Stromal cell of bone marrow (primary cell): Measurements from ENCODE around the gene AEN.

Experiments used
- DNase-seq: peaks from one replicate; pipeline ENCODE4 v3.0.0-alpha.2; 2012; ENCODE audit warnings: low read depth

AEN gene, protein sequence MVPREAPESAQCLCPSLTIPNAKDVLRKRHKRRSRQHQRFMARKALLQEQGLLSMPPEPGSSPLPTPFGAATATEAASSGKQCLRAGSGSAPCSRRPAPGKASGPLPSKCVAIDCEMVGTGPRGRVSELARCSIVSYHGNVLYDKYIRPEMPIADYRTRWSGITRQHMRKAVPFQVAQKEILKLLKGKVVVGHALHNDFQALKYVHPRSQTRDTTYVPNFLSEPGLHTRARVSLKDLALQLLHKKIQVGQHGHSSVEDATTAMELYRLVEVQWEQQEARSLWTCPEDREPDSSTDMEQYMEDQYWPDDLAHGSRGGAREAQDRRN

DNA sequence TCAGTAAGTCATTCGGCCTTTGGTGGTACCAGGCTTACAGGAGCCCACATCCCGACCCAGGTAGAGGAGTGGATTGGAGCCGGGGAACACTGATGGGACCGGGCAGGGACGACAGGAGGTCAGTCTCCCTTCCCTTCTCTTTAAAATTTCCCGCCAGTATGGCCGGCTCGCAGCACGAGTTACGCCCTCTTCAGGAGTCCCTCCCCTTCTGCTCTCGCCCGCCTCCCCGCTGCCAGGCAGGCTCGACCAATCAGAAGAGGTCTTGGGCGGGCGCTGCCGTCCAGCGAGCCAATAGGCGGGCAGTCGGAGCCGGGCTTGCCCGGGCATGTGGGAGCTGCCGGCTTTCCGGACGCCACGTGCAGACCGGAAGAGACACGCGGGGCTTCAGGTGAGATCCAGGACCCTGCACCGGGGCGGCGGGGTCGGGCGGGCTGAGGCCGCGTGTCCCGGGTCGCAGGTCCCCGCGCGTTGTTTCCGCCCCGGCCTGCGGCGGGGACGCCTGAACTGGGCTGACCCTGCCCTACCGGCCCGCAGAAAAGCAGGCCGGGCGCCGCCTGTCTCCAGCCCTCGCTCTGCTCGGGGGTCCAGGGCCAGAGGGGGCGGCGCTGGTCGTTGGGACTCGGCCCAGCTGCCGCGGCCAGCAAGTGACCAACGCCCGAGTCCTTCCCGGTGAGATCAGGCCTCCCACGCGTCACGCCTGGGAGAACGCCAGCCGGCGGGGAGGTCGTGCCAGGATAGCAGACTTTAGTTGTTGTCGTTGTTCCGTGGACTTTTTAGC lies at the start of gene AEN:
AEN (plus strand) TSS at position 346 of the 778 bp plus-strand sequence. CDS start 4,870 bp downstream, outside the sequence.
- DNase-seq = peak; percentile 94

DNA sequence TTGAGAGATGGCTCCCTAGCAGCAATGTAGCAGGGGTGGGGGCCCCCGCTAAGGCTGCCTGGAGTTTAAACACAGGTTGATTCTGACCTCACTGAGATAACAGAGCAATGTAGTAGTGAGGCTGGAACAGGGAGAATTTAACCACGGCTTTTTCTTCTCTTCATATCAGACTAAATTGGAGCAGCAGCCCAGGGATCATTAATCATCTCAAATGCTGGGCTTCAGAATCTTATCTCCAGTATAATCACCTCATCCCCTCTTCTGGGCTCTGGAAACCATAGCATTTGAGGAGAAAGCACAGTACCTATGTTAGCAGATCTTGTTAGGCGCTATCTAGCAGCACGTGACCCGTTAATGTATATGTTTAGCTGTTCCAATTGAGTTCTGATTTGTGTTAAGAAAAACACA lies 49.3 kb upstream of the AEN start:
- DNase-seq = no peak

DNA sequence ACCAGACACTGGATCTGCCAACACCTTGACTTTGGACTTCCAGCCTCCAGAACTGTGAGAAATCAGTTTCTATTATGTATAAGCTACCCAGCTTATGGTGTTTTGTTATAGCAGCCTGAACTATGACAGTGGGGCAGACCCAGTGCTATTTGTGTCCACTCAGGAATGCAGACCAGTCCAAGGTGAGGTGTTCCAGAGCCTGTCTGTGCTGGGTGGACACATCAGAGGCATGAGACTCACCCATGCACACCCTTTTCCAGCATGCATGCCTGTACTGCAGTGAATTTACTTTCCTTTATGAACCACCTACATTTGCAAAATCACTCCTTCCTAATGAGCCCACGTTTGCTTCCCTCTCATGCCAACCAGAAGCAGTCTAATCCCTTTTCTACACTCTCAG lies 47.1 kb upstream of the AEN start:
- no peak for DNase-seq

DNA sequence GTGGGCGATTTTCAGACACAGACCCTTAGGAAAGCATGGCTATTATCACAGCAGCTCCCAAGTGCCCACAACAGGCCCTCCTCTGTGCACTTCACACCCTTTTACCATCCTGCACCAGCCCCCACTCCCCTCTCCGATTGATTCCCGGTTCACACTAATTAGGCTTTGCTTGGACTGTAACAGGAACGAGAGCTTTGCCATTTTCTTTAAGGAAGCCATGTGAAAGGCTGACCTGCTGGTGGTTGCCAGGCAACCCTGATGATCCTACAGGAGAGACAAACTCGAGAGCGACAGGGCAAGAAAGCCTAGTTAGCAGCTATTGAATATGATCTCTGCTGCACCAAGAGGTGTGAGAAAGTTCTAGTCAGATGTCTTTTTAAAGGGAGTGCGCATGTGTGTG lies 46.5 kb upstream of the AEN start:
- no peak for DNase-seq

DNA sequence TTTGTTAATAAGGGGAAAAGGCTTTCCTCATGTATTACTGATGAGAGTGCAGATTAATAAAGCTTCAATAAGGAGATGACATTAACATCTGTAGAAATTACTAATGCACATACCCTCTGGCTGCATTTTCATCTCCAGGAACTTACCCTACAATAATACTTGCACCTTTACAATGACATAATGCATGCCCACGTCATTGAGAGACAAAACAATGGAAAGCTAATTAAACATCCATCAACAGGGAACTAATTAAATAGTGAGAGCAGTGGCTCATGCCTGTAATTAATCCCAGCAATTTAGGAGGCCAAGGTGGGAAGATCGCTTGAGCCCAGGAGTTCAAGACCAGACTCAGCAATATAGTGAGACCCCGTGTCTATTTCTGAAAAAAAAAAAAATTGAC lies 41.8 kb upstream of the AEN start:
- no peak for DNase-seq

DNA sequence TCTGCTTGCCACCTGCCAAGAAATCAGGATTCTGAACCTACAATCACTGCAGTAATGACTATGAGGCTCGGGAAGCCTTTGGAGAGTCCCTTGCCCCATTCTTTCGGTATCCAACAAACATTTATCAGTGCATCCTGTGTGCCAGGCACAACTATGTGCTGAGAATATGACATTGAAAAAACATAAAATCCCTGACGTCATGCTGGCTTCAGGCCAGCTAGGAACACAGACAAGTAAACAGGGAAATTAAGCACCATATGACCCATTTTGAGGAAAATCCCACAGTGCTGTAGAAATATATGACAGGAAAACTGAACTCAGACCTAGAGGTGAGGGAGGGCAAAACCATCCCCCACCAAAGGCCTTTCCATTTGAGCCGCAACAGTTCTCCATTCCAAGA lies 40.6 kb upstream of the AEN start:
- no peak for DNase-seq

DNA sequence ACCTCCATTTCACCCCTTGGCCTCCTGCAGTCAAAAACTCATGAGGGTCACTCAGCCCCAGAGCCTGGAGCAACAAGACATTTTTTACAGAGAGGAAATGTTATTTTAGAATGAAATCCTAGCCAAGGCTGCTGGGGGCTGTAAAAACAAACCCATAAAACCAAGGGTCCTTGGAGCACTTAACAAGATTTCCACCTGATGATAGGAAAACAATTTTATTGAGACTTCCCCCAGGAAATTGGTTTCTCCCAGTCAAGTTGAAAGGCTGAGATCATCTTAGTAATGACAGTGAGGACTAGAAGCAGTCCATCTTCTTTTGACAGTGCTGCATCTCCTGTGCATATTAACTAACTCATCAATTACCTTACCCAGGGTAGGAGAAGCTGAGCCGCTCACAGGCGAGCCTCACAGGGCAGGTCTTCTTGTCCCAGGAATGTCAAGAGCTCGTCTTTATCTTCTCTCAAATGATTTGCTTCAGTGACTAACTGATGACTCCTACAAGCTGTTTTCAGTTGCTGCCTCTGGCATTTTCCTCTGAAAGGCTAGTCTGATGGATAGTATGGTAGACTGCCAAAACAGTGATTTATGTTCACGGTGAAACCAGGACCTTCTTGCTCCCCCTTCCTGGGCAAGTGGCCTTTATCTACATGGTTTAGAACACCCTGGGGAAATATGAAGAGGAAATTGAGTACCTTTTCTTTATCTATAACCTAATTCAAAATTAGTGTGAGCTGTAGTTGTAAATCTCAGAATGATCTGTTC lies 34.6 kb upstream of the AEN start:
- no peak for DNase-seq

DNA sequence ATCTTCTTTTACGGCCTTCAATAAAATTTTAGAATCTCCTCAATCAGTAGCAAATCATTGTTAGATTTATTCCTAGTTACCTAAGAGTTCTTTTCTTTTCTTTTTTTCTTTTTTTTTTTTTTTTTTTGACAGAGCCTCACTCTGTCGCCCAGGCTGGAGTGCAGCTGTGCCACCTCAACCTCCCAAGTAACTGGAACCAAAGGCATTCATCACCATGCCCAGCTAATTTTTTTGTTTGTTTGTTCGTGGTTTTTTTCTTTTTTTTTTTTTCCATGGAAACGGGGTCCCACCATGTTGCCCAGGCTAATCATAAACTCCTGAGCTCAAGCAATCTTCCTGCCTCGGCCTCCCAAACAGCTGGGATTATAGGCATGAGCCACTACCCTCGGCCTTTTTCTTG lies 30.4 kb upstream of the AEN start:
- DNase-seq = no peak

DNA sequence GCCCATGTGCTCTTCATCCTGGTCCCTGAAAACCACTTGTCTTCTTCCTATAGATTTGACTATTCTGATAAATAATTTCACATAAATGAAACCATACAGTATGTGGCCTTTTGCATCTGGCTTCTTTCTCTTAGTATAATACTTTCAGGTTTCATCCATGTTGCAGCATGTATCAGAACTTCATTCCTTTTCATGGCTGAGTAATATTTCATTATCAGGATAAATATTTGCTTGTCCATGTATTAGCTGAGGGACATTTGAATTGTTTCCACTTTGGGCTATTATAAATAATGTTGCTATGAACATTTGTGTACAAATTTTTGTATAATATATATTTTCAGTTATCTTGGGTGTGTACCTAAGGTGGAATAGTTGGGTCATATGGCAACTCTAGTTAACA lies 29.8 kb upstream of the AEN start:
- no peak for DNase-seq

DNA sequence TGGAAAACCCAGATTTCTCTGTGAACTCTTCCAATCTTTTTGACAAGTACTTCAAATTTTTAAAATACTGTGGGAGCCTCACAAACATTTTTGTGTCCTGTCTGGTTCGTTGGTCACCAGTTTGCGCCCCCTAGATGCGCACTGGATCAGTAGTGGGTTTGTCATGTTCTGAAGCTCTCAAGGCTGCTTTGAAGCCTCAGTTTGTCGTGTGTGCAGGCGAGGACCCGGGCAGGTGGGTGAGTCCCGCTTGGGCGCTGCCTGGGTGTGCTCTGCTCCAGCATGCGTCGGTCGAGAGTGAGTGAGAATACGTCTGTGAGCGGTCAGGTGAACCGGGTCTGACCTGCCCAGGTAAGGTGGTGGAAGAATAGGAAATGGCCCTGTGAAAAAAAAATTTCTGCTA lies 17.3 kb upstream of the AEN start:
- no peak for DNase-seq

DNA sequence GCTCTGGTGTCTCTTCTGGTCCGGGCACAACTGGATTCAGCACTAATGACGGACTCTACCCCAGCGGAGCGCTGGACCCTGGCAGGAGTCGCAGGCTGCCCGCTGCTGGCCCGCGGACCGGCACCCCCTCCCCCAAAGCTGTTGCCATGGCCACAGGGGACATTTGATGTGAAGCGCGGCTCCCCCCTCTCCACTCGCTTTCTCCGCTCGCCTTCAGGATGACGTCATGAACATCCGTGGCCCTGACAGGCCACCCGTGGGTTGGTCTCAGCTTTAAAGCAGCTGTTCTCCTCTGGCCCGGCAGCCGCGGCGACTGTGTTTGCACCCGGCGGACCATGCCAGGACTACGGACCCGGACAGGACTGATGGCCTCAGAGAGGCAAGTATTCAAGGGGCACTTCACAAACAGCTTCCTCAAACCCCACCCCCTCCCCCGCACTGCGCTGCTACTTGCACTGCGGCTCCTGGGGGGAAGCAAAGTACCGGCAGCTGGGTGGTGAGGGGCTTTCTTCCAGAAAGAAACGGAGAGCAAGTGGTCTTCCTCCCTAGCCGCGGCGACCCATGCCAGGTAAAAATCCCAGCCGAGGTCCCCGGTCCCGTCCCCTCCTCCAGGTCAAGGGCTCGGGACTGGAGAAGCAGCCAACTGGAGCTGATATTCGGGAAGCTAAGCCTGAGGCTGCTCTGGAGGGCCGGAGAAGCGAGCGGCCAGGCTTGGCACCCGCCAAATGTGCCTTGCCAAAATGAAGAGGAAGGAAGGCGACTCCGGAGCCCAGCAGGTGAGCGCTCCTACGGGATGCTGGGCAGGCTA lies 16.6 kb upstream of the AEN start:
- no peak for DNase-seq

DNA sequence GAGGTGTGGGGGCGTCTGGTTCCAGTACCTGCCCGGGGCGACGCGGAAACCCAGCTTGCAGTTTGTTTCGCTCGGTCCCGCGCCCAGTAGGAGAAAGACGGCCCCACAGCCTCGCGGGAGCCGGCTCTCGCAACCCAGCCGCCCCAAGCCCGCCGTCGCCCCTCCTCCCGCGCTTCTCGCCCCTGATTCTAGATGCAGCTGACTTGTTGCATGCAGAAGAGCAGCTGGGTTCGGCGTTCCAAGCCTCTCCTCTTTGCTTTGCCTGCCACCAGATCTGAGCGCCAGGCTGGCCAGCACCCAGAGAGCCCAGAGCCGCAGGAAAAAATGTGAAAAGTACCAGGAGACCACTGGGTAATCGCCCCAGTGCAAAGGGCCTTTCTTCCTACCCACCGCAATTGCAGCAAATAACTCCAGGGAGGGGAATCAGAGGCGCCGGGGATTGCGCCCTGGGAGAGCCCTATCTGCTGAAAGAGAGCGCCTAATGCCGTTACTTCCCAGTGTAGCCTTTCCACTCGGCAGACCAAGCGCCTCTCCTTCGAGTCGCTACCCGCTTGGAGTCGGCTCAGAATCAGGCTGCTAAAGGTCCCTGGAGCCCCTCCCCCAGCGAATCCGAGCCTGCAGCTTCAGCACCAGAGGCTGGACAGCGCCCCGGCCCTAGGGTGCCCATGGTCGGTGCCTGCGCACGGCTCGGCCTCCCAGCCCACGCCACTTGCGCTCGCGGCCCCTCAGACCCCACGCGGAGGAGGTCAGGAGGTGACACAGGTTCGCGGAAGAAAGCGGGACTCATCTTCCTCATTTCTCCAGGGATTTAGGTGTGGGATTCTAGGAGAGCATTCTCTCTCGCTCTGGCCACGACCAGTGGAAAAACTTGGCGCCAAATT lies 15.7 kb upstream of the AEN start:
- no peak for DNase-seq

DNA sequence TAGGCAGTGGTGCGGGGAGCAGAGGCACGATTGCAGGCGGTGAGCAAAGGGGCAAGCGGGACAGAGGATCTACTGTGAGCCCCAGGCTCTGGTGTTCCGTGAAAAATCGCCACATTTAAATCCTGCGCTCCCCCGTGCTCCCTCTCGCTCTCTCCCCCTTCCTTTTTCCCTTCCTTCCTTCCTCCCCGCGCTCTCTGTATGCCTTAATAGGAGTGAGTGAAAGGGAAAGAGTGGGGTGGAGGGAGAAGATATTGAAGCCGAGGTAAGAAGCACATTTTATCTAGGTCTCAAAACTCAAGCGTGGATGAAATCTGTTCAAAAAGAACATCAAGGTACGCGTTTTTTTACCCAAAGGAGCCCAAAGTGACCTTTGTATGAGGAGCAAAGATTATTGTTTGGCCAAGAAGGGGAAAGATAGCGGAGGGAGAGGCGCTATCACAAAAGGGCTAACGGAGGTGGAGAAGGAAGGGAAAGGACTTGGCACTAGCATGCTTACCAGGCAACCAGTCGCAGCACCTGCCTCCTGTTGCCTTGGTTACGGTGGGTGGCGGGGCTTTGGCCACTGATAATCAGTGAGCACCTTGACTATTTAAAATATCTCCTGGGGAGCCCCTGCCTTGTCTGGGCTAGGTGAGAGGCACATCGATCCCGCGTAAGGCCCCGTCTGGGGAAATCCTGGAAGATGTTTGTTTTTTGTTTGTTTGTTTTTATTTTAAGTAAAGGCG lies 14.9 kb upstream of the AEN start:
- DNase-seq = no peak

DNA sequence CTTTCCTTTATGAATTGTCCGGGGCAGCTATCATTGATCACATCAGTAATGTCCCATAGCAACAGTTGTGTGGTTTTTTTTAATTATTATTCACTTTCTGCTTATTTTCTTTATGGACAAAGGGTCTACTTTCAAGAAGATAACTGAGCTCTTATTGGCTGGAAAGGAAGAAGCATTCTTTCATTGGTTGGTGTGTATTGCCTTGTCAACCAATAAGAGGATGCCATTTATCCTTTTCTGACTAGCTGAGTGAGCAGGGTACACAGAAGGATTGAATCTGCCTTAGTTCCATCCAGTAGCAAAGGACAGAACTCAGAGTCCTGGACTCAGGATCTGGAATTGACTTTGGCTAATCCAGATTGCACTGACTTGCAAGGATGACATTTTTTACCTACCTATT lies 13.2 kb upstream of the AEN start:
- no peak for DNase-seq

DNA sequence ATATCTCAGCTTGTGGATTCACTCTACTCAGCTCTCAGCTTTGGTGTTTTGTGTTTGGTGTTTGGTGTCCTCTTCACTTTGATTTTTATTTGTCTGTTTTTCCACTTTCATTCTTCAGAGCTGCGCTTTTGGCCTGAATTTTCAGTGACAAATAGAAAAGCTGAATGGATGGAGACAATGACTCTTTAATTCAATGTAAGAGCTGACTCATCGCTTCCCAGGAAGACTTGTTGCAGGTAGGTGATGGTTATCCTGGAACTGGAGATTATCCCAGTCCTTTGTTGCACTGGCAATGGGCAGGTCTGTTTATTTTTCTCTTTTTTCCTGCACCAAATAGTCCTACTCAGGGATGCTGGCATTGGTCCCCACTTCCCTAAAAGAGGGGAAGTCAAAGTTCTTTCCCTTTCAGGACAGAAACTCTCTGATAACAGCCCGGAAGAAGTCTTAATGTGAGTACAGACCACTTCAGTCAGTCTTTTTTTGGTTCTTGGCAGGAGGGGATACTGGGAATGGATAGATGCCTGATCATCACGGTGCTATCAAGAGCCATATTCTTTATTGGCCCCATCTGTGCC lies 12.4 kb upstream of the AEN start:
- DNase-seq = no peak

DNA sequence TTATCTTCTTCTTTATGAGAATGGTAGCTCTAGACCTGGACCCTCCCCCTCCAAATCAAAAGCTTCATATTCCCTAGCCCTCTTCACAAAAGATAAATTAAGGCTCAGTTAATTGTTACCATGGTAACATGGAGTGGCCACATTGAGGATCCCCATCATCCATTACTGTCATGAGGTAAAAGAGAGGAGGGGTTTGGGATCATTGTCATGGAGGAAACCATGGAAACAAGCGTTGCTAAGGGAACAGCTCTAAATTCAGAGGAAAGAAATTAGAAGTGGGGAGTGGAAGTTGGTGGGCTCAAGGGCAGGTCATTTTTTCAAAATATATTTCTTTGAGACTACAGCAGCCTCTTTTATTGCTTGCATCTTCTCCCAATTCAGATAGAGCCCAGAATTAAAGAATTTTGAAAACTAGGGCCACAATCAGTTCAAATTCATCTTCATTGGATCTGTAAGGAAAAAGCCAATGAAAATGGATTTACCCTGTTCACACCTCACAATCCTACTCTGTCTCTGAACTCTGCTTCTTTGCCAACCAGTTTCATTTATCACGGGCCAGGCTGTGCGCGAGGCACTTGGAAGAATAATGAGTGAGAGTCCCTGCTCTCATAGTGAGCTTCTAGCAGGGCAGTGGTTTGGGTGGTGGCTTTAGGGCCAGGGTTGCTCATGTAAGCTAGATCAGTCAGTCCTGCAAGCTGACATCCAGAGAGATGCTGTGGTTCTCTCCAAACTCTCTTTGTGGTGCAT lies 11.6 kb upstream of the AEN start:
- DNase-seq = no peak

DNA sequence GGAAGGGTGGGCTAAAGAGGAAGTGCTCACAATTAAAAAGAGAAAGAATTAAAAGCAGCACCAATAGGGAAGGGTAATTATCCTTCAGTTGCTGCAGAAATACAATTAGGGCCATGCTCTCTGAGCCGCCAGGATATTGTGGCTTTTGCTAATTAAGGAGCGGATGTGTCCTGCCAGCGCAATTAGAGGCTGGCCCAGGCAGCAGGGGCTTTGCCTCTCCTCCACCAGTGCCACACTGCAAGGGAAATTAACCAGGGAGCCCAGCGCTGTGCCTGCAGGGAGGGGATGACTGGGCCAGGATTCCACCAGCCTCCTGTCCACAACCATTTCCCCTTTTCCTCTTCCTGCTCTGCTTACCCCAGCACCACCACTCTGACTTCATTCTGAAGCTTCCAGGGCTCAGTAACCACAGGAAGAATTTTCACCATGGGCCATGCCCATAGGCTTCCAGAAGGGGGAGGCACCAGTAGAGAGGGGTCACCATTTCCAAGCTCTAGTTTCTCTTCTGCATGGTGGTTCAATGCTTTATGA lies 10.4 kb upstream of the AEN start:
- DNase-seq = no peak

DNA sequence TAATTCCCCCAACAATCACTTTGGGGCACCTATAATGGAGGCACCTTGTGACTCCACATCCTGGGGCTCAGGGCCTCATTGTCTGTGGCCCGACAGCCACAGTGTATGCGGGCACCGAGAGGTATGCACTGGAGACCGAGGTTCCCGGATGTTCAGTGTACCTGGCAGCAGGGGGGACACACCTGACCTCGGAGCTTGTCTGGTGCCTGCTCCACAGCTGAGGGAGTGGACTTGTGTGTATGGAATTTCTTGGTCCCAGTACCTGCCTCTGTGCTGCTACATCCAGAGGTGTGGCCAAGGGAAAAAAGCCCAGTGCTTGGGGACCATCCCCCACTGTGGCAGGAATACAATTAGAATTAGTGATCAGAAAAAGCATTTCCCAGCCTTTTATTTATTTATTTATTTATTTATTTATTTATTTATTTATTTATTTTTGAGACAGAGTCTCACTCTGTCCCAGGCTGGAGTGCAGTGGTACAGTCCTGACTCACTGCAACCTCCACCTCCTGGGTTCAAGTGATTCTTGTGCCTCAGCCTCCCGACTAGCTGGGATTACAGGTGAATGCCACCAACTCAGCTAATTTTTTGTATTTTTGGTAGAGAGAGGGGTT lies 8.8 kb upstream of the AEN start:
- no peak for DNase-seq
